GM18520 (cell line): ENCODE results near the gene KCTD21.

ENCODE experiments used
- ATAC-seq: cut with Tn5 transposase; IDR thresholded peaks from one replicate; pipeline ENCODE4 v1.9.1; 2021; ENCODE audit not compliant: unreplicated experiment

The KCTD21 gene

GRCh38 chr11:78202733-78203167, 14.3 kb upstream of the KCTD21 start:
- no peak for ATAC-seq

GRCh38 chr11:78201096-78201818, 12.8 kb upstream of the KCTD21 start:
- ATAC-seq: no peak

- no peak for ATAC-seq
Observed at GRCh38 chr11:78200553-78200952, 12.1 kb upstream of the KCTD21 start.

GRCh38 chr11:78200061-78200460, 11.6 kb upstream of the KCTD21 start:
- no peak for ATAC-seq

GRCh38 chr11:78199653-78200015, 11.2 kb upstream of the KCTD21 start:
- ATAC-seq: no peak

- ATAC-seq: no peak
Observed at GRCh38 chr11:78199015-78199652, 10.7 kb upstream of the KCTD21 start.

- no peak for ATAC-seq
Observed at GRCh38 chr11:78197816-78198215, 9.4 kb upstream of the KCTD21 start.

- ATAC-seq: no peak
Observed at GRCh38 chr11:78196661-78197091, 8.2 kb upstream of the KCTD21 start.

GRCh38 chr11:78195917-78196560, 7.6 kb upstream of the KCTD21 start:
- no peak for ATAC-seq

GRCh38 chr11:78194490-78194889, 6.1 kb upstream of the KCTD21 start:
- no peak for ATAC-seq

GRCh38 chr11:78193806-78194205, 5.4 kb upstream of the KCTD21 start:
- ATAC-seq: no peak

GRCh38 chr11:78192911-78193351, 4.5 kb upstream of the KCTD21 start:
- no peak for ATAC-seq

- ATAC-seq: no peak
Observed at GRCh38 chr11:78192223-78192719, 3.8 kb upstream of the KCTD21 start.

GRCh38 chr11:78190871-78191538, 2.6 kb upstream of the KCTD21 start:
- ATAC-seq: no peak

GRCh38 chr11:78190374-78190773, 1.9 kb upstream of the KCTD21 start:
- no peak for ATAC-seq

- no peak for ATAC-seq
Observed at GRCh38 chr11:78189851-78190250, 1.4 kb upstream of the KCTD21 start.

- ATAC-seq: no peak
Observed at GRCh38 chr11:78189174-78189724, 823 bp upstream of the KCTD21 start.

- peak; percentile 1 for ATAC-seq
Observed at GRCh38 chr11:78187366-78188285, 800 bp downstream of the KCTD21 start.

GRCh38 chr11:78181185-78181584, 7.2 kb downstream of the KCTD21 start:
- no peak for ATAC-seq

GRCh38 chr11:78180751-78181150, 7.7 kb downstream of the KCTD21 start:
- no peak for ATAC-seq
